GM12892 (cell line): ENCODE results near the gene SMOC1.

Source experiments
- POLR2A ChIP-seq: IDR thresholded peaks from 2 replicates; pipeline ENCODE4 v1.6.1; 2011; ENCODE audit warnings: low read depth, low read length, control low read depth
- POLR2AphosphoS5 ChIP-seq: IDR thresholded peaks from 2 replicates; pipeline ENCODE4 v1.6.1; 2011; ENCODE audit warnings: low read depth, low read length, control low read depth

- no peak for TF ChIP-seq POLR2A
- TF ChIP-seq POLR2AphosphoS5, result no peak
Observed at GRCh38 chr14:70077720-70078119, 198.5 kb downstream of the SMOC1 start.
